ENCODE results near the gene EVA1B.

EVA1B gene

GRCh38 chr1:36276688-36277087 lies 46.8 kb downstream of the EVA1B start:
- DNase-seq (ENCODE audit: low spot score): no peak

- DNase-seq (ENCODE audit: low spot score): no peak
These were observed 49.2 kb downstream of the EVA1B start for GRCh38 chr1:36274201-36274600.

- DNase-seq (ENCODE audit: low spot score): no peak
These were observed 50.4 kb downstream of the EVA1B start for GRCh38 chr1:36273024-36273423.

Data from HuH-7 (cell line).